GM19193 (cell line): Measurements from ENCODE around the gene SPTSSB.

ENCODE experiments used
- POLR2A ChIP-seq: IDR thresholded peaks from 4 replicates; pipeline ENCODE4 v1.6.1; 2011; ENCODE audit not compliant: insufficient read depth, insufficient read length; ENCODE audit errors: extremely low read depth

The SPTSSB gene

DNA sequence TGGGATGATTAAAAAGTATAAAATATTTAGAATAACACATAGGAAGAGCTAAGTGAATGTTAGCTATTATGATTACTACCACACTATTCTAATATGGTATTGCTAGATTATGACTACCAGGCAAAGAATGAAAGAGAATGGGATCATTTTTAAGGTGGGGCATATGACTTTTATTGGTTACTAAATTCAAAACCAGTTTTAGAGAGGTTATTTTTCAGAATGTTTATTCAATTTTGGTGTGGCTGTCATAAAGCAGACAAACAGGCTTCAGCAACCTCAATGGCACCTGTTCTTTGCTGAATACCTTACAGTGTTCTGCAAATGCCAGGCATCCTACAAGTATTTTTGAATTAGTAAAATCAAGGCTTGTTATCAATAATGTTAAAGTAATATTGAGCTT is 12.8 kb downstream of the SPTSSB start:
- TF ChIP-seq POLR2A: no peak

DNA sequence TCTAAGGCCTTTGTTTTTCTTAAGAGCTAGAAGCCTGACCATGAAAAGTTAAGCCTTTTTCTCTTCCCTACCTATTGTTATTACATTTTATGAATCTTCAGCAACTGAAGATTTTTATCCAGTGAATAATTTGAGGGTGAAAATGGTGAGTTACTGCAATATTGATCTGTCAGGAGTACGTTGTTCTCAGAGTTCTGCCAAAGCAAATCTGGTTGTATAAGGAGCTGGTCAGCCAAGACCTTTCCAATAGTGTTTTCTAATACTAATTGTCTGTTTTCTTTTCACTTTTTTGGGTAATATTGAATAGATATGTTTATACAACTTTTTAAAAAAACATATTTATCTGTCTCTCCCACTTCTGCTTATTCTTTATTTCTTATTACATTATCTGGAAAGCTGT is 15.0 kb downstream of the SPTSSB start:
- TF ChIP-seq POLR2A: no peak

DNA sequence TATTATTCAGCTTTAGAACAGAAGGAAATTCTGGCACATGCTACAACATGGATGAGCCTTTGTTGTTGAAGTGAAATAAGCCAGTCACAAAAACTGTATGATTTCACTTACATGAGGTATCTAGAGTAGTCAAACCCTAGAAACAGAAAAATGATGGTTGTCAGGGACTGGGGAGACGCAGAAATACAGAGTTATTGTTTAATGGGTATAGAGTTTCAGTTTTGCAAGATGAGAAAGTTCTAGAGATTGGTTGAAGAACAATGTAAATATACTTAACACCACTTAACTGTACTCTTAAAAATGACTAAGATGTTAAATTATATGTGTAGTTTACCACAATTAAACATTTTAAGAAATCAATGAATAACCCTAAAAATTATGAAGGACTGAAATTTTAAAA is 15.8 kb downstream of the SPTSSB start:
- TF ChIP-seq POLR2A: no peak

DNA sequence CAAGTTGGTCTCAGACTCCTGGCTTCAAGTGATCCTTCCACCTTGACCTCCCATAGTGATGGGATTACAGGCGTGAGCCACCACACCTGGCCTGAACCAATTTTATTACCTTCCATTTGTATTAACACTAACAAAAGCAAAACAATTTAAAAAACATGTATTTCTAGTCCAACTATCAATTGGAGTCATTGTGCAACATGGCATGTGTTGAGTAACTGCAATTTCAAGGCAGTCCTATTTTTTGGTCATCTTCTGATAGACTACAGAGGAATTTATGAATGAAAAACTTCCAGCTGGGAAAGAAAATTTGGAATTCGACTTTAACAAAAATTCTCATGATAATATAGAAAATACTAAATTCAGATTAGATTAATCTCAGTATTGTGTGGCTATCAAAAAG is 16.8 kb downstream of the SPTSSB start:
- no peak for TF ChIP-seq POLR2A

DNA sequence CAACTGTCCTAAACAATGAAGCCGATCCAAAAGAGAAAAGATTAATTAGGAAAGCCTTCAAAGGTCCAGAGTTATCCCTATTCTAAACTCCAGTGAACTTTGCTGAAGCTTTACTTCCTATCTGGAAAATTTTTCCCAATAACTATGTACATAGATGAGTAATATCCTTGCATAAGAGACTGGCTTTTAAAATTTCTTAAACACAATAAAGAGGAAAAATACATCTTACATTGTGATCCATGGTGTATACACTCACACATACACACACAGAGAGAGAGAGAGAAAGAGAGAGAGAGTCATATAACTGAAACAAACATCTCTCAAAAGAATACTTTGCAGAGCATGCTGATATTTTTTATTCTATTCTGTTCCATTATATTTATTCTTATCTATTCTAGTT is 20.0 kb downstream of the SPTSSB start:
- TF ChIP-seq POLR2A: no peak

DNA sequence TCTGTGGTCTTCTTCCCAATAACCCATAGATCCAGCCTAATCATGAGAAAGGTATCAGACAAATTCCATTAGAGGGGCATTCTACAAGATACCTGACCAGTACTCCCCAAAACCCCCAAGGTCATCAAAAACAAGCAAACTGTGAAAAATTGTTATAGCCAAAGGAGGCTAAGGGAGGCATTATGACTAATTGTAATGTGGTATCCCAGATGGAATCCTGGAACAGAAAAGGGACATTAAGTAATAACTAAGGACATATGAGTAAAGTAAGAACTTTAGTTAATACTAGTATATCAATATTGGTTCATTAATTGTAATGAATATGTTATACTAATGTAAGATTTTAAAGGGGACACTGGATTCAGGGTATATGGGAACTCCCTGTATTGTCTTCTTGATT is 20.4 kb downstream of the SPTSSB start:
- TF ChIP-seq POLR2A: no peak

DNA sequence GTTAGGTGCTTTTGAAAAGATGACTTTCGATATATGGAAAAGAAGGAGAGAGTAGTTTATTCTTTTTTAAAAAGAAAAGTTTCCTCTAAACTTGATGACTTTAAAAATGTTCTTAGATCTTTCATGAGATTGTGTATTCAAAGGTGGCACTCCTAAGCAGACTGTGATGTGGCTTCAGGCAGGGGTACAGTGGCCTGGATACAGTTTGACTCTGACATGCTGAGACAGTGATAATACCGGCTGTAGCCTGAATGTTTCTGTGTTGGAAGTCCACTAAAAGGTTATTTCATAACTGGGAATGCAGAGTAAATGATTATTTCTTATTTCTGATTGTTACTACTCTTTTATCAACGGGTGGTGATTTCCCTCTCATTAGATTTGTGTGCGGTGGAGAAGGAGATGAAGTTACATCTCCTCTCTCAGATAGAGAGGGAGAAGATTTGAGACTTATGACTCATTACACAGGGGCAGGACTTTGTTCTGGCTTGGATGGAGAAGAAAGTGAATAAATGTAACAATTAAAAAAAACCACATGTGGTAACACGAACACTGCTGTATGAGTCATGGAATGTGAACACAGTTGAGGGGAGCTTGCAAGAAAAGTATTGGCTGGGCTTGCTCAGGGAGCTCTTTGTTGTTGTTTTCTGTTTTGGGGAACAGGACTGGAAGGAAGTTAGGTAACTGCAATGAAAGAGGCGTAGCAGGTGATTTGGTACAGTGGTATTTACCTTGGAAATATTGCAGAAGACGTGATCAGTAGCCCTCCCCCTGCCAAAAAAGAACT is 21.6 kb downstream of the SPTSSB start:
- TF ChIP-seq POLR2A: no peak

DNA sequence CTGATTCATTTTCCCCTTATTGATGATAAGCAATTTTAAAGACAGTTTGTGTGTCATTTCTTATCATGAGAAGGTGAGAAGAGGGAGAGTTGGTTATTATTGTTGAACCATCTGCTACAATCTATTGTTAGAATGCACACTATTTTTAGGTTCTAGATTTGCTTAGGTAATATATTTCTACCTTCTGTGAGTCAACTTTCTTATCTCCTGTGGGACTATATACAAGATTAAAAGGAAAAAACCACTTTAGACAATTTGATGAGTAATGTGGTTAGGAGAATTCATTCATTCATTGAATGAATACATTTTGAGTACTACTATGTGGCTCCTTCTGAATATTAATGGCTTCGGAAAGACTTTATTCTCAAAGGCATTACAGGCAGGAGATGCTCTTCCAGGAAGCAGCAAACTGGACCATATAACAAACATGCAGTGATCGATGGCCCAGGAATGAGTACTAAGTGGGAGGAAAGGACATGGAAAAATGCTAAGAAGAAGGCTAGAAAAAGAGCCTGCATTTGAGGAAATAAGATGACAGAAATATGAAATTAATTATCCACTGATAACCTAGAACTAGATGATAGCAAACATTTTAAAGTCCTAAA is 22.4 kb downstream of the SPTSSB start:
- no peak for TF ChIP-seq POLR2A

DNA sequence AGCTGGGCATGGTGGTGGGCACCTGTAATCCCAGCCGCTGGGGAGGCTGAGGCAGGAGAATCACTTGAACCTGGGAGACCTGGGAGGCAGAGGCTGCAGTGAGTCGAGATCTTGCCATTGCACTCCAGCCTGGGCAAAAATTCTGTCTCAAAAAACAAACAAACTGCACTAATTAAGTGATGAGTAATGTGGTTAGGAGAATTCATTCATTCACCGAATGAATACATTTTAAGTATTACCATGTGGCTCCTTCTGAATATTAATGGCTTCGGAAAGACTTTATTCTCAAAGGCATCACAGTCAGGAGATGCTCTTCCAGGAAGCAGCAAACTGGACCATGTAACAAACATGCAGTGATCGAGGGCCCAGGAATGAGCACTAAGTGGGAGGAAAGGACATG is 23.6 kb downstream of the SPTSSB start:
- no peak for TF ChIP-seq POLR2A

DNA sequence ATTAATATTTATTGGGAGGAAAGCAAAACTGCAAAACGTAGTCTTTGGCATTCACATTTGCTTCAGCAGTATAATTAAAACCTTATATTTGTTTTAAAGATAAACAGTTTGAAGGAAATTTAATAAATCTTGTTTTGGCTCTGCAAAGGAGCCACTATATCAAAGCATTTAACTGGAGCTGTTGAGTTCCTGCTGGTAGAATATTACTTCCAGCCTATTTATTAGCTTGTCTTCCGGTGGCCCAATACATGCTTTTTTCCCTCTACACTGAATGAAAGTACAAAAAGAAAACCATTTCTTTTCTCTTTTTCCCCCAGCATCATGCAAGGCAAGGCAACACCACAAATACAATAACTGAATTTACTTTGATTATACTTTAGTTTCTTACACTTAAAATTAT is 26.3 kb downstream of the SPTSSB start:
- no peak for TF ChIP-seq POLR2A

DNA sequence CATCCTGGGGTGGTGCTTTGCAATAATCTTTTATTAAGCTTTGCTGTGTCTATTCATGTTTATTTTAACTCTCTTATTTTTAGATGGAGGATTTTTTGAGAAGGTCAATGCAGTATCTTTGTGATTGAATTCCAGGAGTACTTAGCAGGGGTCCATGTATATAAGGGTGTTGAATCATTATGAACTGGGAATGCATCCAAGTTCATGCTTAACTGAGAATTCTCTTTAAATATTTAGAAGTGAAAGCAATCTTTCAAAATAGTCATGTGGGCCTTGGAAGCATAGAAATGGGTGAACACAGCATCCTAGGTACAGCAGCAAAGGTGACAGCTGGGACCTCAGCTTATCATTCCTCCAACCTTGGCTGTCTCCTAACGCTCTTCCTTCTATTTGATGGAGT is 27.3 kb downstream of the SPTSSB start:
- no peak for TF ChIP-seq POLR2A

DNA sequence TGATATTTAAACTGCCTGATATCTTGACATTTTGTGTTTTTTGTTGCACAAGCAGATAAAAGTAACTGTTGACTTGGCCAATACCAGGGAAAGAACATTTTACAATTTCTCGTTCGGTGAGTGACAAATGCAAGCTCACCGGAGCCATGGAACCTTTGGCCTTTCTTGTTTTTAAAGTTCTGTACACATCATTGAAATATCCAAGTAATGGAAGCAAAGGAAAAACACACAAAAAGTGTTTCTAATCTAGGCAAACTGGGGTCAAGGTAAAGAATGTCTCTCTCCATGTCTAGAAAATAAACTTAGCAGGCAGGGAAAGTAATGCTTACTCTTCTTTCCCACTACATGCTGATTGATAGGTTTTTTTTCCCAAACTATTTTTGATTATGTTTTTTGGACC is 27.8 kb downstream of the SPTSSB start:
- TF ChIP-seq POLR2A: no peak

DNA sequence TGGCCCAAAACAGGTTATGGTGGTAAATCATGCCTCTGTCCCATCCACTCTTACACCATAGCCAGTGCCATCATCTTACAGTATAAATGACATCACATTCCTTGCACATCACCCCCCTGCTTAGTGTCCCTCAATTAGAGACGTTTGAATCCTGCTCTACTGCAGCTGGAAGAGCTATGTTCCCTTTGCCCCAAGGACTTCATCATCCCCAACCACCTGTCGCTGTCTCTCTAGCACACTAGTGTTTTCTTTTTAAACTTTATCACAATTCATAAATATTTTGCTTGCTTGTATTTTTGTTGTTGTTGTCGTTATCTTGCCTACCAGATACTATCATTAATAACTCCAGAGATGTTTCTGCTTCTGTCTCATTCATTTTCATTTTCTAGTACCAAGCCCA is 28.7 kb downstream of the SPTSSB start:
- TF ChIP-seq POLR2A: no peak

DNA sequence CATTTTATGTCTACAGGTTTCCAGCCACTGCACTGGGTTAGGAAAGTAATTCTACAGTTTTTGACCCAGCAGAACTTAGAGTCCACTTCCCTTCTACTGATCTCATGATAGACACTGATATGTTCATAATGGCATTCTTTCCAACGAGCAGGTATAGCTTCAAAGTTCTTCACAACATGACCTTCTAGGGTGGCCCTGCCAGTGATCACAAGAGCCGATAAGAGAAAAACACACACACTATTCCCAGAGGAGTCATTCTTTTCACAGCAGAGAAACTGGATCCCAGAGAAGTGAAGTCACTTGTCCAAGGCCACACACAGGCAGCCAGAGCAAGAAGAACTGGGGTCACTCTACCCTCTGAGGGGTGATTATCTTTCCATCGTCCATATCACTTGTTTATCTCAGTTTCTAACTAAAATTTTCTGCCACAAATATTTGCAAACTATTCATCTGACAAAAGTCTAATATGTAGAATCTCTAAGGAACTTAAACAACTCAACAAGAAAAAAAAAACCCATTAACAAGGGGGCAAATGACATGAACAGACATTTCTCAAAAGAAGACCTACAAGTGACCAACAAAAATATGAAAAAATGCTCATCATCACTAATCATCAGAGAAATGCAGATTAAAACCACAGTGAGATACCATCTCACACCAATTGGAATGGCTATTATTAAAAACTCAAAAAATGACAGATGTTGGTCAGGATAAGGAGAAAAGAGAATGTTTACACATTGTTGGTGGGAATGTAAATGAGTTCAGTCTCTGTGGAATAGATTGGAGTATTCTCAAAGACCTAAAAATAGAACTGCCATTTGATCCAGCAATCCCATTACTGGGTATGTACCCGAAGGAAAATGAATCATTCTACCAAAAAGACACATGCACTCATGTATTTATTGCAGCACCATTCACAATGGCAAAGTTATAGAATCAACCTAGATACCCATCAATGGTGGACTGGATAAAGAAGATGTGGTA is 31.5 kb downstream of the SPTSSB start:
- TF ChIP-seq POLR2A: no peak

DNA sequence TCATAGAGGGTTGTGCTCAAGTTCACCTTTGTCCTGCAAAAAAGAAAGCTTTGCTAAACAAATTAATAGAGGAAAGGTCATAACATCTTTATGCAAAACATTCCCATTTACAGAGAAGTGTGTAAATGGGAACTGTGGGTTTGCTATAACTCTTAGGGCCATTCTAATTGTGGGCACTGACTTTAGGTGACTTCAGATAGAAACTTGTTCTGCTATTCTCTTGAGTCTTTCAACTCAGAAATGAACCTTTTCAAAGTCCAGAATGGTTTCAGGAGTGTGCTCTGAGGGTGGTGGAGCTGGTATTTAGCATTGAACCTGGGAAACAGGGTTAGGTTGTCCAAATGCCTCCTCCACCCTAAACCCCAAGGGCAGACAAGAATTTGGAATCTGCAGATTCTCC is 34.0 kb downstream of the SPTSSB start:
- no peak for TF ChIP-seq POLR2A

DNA sequence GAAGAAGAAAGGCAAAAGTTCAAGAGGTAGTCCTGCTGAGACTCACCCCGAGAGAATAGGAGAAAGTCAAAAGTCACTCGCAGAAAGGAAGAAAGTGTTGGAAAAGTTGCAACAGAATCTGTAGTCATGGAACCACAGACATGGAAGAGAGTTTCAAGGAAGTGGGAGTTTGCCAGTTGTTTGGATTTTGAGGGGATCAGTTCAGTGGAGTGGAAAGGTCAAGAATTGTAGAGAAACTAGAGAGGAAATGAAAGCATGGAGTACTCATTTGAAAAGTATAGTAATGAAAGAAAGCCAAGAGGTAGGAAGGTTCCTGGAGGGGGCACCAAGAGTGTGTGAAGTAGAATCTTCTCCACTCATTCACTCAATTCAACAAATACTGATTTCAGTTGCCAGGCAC is 34.7 kb downstream of the SPTSSB start:
- no peak for TF ChIP-seq POLR2A

DNA sequence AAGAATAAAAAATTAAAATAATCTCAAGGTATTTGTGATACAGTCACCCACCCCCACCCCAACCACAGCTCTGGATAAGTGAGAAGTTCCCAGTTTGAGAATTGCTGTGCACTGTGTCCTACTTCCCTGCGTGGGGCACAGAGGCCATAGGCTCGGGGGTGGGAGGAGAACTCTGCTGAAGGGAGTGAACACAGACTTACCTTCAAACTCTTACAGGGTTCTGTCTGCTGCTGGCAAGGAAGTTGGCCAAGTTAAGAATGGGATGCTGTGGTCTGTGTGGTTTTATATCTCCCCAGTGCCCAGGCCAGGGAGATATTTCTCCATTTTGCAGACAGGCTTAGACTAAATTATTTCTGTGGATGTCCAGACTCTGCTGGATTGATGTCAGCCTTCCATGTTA is 37.6 kb downstream of the SPTSSB start:
- TF ChIP-seq POLR2A: no peak

DNA sequence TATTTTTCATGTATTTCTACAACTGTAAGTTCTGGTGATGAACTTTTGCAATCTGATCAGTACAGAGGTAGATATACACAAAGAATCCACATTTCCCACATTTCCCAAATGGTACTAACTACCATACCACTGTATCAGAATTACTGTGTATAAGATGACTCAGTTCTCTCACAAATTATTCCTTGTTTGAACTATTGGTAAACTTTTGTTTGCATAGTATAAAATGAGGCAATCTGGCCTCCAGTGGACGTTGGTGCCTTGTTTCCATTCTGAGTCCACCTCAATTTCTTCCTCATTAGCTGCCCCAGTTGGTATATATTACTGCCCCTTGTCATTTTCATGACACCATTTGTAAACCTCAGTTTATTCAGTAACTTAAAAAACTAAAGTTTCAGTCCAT is 38.5 kb downstream of the SPTSSB start:
- no peak for TF ChIP-seq POLR2A
